ENCODE results near the gene LGMN. TPM values are rescaled to one million over a fixed set of nuclear protein-coding genes. Genes with fewer than 3 reads are reported as not detected.
A peak's percentile ranks its signal among the peaks of the same experiment; 100 is the strongest.

Gene LGMN
- total and polyA plus RNA-seq, 11 donors, result 78.8 to 327 (median 108) TPM

- Histone ChIP-seq H3K4me1 (peaks cover 0 to 22% (median 10%) of the 10 kb centered on the region in 12 donors), H3K27me3 (no peaks in the 10 kb centered on the region), H3K27ac (peak overlapping the region in 3 of 12 donors; percentile 27 to 54 (median 44)), H3K36me3 (peaks cover 0 to 65% (median 13%) of the 10 kb centered on the region in 9 donors), H3K4me3 (peak overlapping the region; percentile 28 to 58 (median 48)), H3K9me3 (no peaks in the 10 kb centered on the region)
- peak; percentile 85 to 100 (median 99) for TF ChIP-seq CTCF (IDR thresholded peaks at IDR 0.05)
- no peak for TF ChIP-seq POLR2A (IDR thresholded peaks at IDR 0.05)
- ATAC-seq (peak; percentile 62 to 88 (median 82)), DNase-seq (peak; percentile 66 to 89 (median 77))
- intact Hi-C loops (cut with DNase I), result loop anchor here in 8 of 10 donors (5.0 to 10.0 kb wide), 7 partner anchors 95 to 562 kb away; partner anchors contain the start of genes CPSF2 (in 3 of the 8) and NDUFB1 (in 3 of the 8)
- 22 to 50% (median 28%) methylated on average over 12 to 45 of the region's 45 CpGs for WGBS, 4 donors
Measured at GRCh38 chr14:92686900-92687427, 61.5 kb downstream of the LGMN start.

- intact Hi-C loops (cut with DNase I), result loop anchor here in 8 of 10 donors (5.0 to 10.0 kb wide), 7 partner anchors 96 to 562 kb away; partner anchors contain the start of genes CPSF2 (in 3 of the 8) and NDUFB1 (in 3 of the 8)
- no peak for DNase-seq
Measured at GRCh38 chr14:92686411-92686899, 62.0 kb downstream of the LGMN start.

GRCh38 chr14:92685784-92686355 is 62.6 kb downstream of the LGMN start:
- TF ChIP-seq POLR2A (IDR thresholded peaks at IDR 0.05) (no peak), CTCF (IDR thresholded peaks at IDR 0.05) (no peak)
- DNase-seq (peak in 1 of 5 donors; percentile 44), ATAC-seq (no peak)
- H3K4me1 ChIP-seq, result peaks cover 0 to 28% (median 12%) of the 10 kb centered on the region in 12 donors
- H3K4me3 ChIP-seq, result no peak overlapping the region
- H3K9me3 ChIP-seq, result no peaks in the 10 kb centered on the region
- no peaks in the 10 kb centered on the region for H3K27me3 ChIP-seq
- WGBS, 4 donors, result 89 to 97% (median 95%) methylated on average over 4 of the region's 4 CpGs
- intact Hi-C loops (cut with DNase I), result loop anchor here in 8 of 10 donors (5.0 to 10.0 kb wide), 7 partner anchors 96 to 561 kb away; partner anchors contain the start of genes CPSF2 (in 3 of the 8) and NDUFB1 (in 3 of the 8)
- peaks cover 0 to 71% (median 13%) of the 10 kb centered on the region in 9 donors for H3K36me3 ChIP-seq
- peak overlapping the region in 1 of 12 donors; percentile 18 for H3K27ac ChIP-seq

More at GRCh38 chr14:92686411-92686899, 62.0 kb downstream of the LGMN start:
- no peaks in the 10 kb centered on the region for H3K9me3 ChIP-seq
- H3K36me3 ChIP-seq, result peaks cover 0 to 70% (median 13%) of the 10 kb centered on the region in 9 donors
- H3K4me3 ChIP-seq, result peak overlapping the region in 7 of 12 donors; percentile 44 to 58 (median 53)
- H3K4me1 ChIP-seq, result peaks cover 0 to 22% (median 9%) of the 10 kb centered on the region in 12 donors
- 79 to 94% (median 86%) methylated on average over 4 to 9 of the region's 9 CpGs for WGBS, 4 donors
- TF ChIP-seq CTCF (IDR thresholded peaks at IDR 0.05) (no peak), POLR2A (IDR thresholded peaks at IDR 0.05) (no peak)
- peak overlapping the region in 2 of 12 donors; percentile 18 to 28 for H3K27ac ChIP-seq
- ATAC-seq, result peak in 2 of 4 donors; percentile 2 to 6
- H3K27me3 ChIP-seq, result no peaks in the 10 kb centered on the region
